Panc1 (cell line): Measurements from ENCODE around the gene ACAD9. TPM values are rescaled to one million over a fixed set of nuclear protein-coding genes. Genes with fewer than 3 reads are reported as not detected.

ENCODE experiments used
- ATAC-seq: fragments of 200-7000 bp; cut with Tn5 transposase; 2 replicates; pipeline ENCODE4 v1.9.1; 2020; ENCODE audit warnings: mild to moderate bottlenecking, moderate library complexity
- BruUV-seq: library from RNA; stranded (reverse); fragments of 400-500 nt; replicated peaks from 2 replicates; lab custom pipeline; 2021; lab: Mats Ljungman, UMichigan
- CTCF ChIA-PET: fragments of 300-600 bp; sonication (Branson Sonifier 250); formaldehyde crosslinking; loops from one replicate; lab custom pipeline; 2022; ENCODE audit warnings: antibody characterized with exemption; lab: Charles Lee
- POLR2A ChIA-PET: fragments of 300-600 bp; sonication (Branson Sonifier 250); formaldehyde crosslinking; loops from one replicate; lab custom pipeline; 2022; ENCODE audit warnings: antibody characterized with exemption; lab: Charles Lee
- DNase-seq: peaks from one replicate; pipeline ENCODE4 v3.0.0-alpha.2; 2010; ENCODE audit warnings: low read depth, low spot score
- H3K27ac ChIP-seq: 2 replicates; pipeline ENCODE4 v1.5.1; 2011; ENCODE audit warnings: mild to moderate bottlenecking, low read length, inconsistent platforms
- H3K27me3 ChIP-seq: fragments of 200-500 bp; sonication (Bioruptor generic); 2 replicates; pipeline ENCODE4 v1.6.0; 2014; ENCODE audit warnings: low read length, inconsistent platforms; ENCODE audit not compliant: control insufficient read depth, insufficient read depth
- H3K36me3 ChIP-seq: fragments of 200-500 bp; sonication (Bioruptor generic); 2 replicates; pipeline ENCODE4 v1.5.1; 2014; ENCODE audit warnings: inconsistent platforms, mild to moderate bottlenecking, low read length, moderate library complexity; ENCODE audit not compliant: control insufficient read depth, insufficient read depth
- H3K4me1 ChIP-seq: 2 replicates; pipeline ENCODE4 v1.5.1; 2011; ENCODE audit warnings: inconsistent platforms, mild to moderate bottlenecking, low read length, moderate library complexity; ENCODE audit not compliant: control insufficient read depth, insufficient read depth
- H3K4me3 ChIP-seq, 2 experiments: 2 replicates each; pipeline ENCODE4 v1.5.1; 2011 to 2012; ENCODE audit warnings: low read depth in 2 of 2, low read length in 2 of 2, mild to moderate bottlenecking in 2 of 2, inconsistent platforms in 1 of 2, moderate library complexity in 1 of 2
- H3K9me3 ChIP-seq: fragments of 200-500 bp; sonication (Bioruptor generic); 2 replicates; pipeline ENCODE4 v1.5.1; 2014; ENCODE audit warnings: low read depth, mild to moderate bottlenecking, inconsistent platforms, low read length, moderate library complexity; ENCODE audit not compliant: control insufficient read depth, insufficient read depth
- POLR2AphosphoS5 ChIP-seq: IDR thresholded peaks from 2 replicates; pipeline ENCODE4 v1.6.1; 2012; ENCODE audit warnings: mild to moderate bottlenecking, low read depth, low read length, moderate library complexity
- SIN3A ChIP-seq: IDR thresholded peaks from 2 replicates; pipeline ENCODE4 v1.6.1; 2012; ENCODE audit warnings: low read depth, mild to moderate bottlenecking, low read length, moderate library complexity, borderline replicate concordance; ENCODE audit not compliant: insufficient read depth
- TCF7L2 ChIP-seq: IDR thresholded peaks from 2 replicates; pipeline ENCODE4 v1.6.1; 2011; ENCODE audit warnings: mild to moderate bottlenecking, low read depth, low read length, inconsistent platforms
- in situ Hi-C: cut with HindIII; loops from 2 replicates; pipeline ENCODE4 v1.10.0; 2016; ENCODE audit warnings: low sequenced_read_pairs, low pct_unique_long_range_greater_than_20kb
- intact Hi-C: fragments of 100-400 bp; cut with micrococcal nuclease; formaldehyde crosslinking; loops from one replicate; pipeline ENCODE4 v1.10.0; 2022; ENCODE audit not compliant: unreplicated experiment
- total RNA-seq: library from RNA; stranded (reverse); gene quantifications from one replicate; pipeline ENCODE4 v1.2.1, GENCODE V29; 2021; ENCODE audit not compliant: unreplicated experiment
- TF ChIP-seq, protein P1 (sequence below), 2 experiments: IDR thresholded peaks; 2 replicates each; pipeline ENCODE4 v1.6.1; 2011 to 2012; ENCODE audit warnings: low read depth in 2 of 2, control low read depth in 1 of 2, low read length in 1 of 2, mild to moderate bottlenecking in 1 of 2, moderate library complexity in 1 of 2; ENCODE audit not compliant: insufficient read depth in 1 of 2
- TF ChIP-seq, protein P2 (sequence below): fragments of 450-650 bp; IDR thresholded peaks from 2 replicates; pipeline ENCODE4 v1.5.1; 2017; ENCODE audit warnings: mild to moderate bottlenecking

The ACAD9 gene
- total RNA-seq, 1 experiment from 2014 or later, result 70.9 TPM

DNA sequence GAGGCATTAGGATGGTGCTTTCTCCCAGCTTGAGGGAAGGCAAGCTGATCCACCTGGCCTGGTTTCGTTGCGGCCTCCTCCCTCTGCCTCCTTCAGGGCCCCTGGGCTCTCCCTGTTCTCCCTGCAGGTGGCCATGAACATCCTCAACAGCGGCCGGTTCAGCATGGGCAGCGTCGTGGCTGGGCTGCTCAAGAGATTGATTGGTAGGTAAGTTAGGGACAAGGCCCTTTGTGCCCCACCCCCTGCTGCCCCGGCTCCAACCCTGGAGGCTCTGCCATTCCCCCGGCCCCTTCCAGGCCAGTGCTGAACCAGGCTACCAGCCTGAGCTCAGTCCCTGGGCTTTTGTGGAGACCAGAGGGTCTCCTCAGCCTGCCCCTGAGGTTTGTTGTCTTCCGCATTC lies 23.0 kb downstream of the ACAD9 start:
- POLR2A ChIA-PET, result interaction anchor here (0.6 kb wide), 1 partner anchor 406 kb away, joined by 3 read pairs; no protein-coding TSS in a partner anchor
- CTCF ChIA-PET, result no interaction called here
- DNase-seq (no peak), ATAC-seq (no peak)
- intact Hi-C loops, result no loop called here
- H3K27me3 ChIP-seq, result no peaks in the 10 kb centered on the region
- BruUV-seq, result no TSS peak
- no peak overlapping the region for H3K27ac ChIP-seq
- H3K9me3 ChIP-seq, result no peaks in the 10 kb centered on the region
- H3K4me3 ChIP-seq, result no peak overlapping the region
- no peaks in the 10 kb centered on the region for H3K4me1 ChIP-seq
- no peak for TF ChIP-seq TCF7L2
- TF ChIP-seq, protein P1, sequence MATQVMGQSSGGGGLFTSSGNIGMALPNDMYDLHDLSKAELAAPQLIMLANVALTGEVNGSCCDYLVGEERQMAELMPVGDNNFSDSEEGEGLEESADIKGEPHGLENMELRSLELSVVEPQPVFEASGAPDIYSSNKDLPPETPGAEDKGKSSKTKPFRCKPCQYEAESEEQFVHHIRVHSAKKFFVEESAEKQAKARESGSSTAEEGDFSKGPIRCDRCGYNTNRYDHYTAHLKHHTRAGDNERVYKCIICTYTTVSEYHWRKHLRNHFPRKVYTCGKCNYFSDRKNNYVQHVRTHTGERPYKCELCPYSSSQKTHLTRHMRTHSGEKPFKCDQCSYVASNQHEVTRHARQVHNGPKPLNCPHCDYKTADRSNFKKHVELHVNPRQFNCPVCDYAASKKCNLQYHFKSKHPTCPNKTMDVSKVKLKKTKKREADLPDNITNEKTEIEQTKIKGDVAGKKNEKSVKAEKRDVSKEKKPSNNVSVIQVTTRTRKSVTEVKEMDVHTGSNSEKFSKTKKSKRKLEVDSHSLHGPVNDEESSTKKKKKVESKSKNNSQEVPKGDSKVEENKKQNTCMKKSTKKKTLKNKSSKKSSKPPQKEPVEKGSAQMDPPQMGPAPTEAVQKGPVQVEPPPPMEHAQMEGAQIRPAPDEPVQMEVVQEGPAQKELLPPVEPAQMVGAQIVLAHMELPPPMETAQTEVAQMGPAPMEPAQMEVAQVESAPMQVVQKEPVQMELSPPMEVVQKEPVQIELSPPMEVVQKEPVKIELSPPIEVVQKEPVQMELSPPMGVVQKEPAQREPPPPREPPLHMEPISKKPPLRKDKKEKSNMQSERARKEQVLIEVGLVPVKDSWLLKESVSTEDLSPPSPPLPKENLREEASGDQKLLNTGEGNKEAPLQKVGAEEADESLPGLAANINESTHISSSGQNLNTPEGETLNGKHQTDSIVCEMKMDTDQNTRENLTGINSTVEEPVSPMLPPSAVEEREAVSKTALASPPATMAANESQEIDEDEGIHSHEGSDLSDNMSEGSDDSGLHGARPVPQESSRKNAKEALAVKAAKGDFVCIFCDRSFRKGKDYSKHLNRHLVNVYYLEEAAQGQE (IDR thresholded peaks at IDR 0.05; ENCODE audit: insufficient read depth in 1 of 2, low read depth in 2 of 2, low read length in 1 of 2), result no peak
- no peak for TF ChIP-seq SIN3A
- TF ChIP-seq, protein P2, sequence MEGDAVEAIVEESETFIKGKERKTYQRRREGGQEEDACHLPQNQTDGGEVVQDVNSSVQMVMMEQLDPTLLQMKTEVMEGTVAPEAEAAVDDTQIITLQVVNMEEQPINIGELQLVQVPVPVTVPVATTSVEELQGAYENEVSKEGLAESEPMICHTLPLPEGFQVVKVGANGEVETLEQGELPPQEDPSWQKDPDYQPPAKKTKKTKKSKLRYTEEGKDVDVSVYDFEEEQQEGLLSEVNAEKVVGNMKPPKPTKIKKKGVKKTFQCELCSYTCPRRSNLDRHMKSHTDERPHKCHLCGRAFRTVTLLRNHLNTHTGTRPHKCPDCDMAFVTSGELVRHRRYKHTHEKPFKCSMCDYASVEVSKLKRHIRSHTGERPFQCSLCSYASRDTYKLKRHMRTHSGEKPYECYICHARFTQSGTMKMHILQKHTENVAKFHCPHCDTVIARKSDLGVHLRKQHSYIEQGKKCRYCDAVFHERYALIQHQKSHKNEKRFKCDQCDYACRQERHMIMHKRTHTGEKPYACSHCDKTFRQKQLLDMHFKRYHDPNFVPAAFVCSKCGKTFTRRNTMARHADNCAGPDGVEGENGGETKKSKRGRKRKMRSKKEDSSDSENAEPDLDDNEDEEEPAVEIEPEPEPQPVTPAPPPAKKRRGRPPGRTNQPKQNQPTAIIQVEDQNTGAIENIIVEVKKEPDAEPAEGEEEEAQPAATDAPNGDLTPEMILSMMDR, result no peak
- no peak for TF ChIP-seq POLR2AphosphoS5
- H3K36me3 ChIP-seq, result peaks cover 21% of the 10 kb centered on the region
- in situ Hi-C loops, result no loop called here

DNA sequence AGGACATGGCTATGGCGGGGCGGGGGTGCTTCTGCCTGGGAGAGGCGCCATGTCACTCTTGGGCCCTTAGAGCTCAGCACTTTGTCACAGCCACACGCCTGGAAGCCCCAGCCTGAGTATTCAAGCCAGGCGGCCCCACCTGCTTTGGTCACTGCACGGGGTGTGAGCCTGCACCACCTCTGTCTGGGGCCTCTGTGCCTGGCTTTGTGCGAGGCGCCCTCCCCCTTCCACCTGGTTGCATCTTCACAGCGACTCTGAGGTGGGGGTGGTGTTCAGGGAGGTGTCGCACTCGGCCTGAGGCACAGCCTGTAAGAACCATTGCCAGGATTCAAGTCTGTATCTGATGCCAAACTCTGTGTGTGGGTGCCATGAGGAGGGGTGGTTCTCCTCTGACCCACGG lies 24.1 kb downstream of the ACAD9 start:
- CTCF ChIA-PET, result interaction anchor here (0.6 kb wide), 1 partner anchor 198 kb away, joined by 4 read pairs; no protein-coding TSS in a partner anchor
- intact Hi-C loops, result no loop called here
- BruUV-seq, result no TSS peak

More for the DNA sequence above, 24.1 kb downstream of the ACAD9 start:
- in situ Hi-C loops, result no loop called here
- peaks cover 19% of the 10 kb centered on the region for H3K36me3 ChIP-seq
- H3K4me1 ChIP-seq, result no peaks in the 10 kb centered on the region
- POLR2A ChIA-PET, result no interaction called here
- no peaks in the 10 kb centered on the region for H3K9me3 ChIP-seq
- TF ChIP-seq POLR2AphosphoS5 (no peak), SIN3A (no peak), TCF7L2 (no peak)
- TF ChIP-seq, protein P2, result no peak
- TF ChIP-seq, protein P1 (IDR thresholded peaks at IDR 0.05; ENCODE audit: insufficient read depth in 1 of 2, low read depth in 2 of 2, low read length in 1 of 2), result no peak
- no peak overlapping the region for H3K4me3 ChIP-seq
- ATAC-seq (no peak), DNase-seq (no peak)
- no peaks in the 10 kb centered on the region for H3K27me3 ChIP-seq
- no peak overlapping the region for H3K27ac ChIP-seq
